Erythroblast (primary cell): Measurements from ENCODE around the gene NCEH1.

Source experiments
- GATA1 ChIP-seq: IDR thresholded peaks from 2 replicates; pipeline ENCODE4 v1.6.1; 2011; ENCODE audit warnings: low read depth, mild to moderate bottlenecking, control low read depth, low read length, moderate library complexity
- POLR2A ChIP-seq: IDR thresholded peaks from 2 replicates; pipeline ENCODE4 v1.6.1; 2011; ENCODE audit warnings: mild to moderate bottlenecking, low read length

- TF ChIP-seq POLR2A, result no peak
- no peak for TF ChIP-seq GATA1
These were observed 31.3 kb downstream of the NCEH1 start for GRCh38 chr3:172679599-172679998.
